ENCODE results near the gene MRPL11. TPM values are rescaled to one million over a fixed set of nuclear protein-coding genes. Genes with fewer than 3 reads are reported as not detected.
A peak's percentile ranks its signal among the peaks of the same experiment; 100 is the strongest.

The MRPL11 gene
- total RNA-seq, 1 donor = 40.0 TPM

GRCh38 chr11:66418168-66418985 lies 20.3 kb downstream of the MRPL11 start:
- peak; percentile 95 for DNase-seq (ENCODE audit: low read depth)
- no peak overlapping the region for H3K4me3 ChIP-seq (ENCODE audit: low read depth, low read length)

GRCh38 chr11:66417000-66417399 lies 21.6 kb downstream of the MRPL11 start:
- TF ChIP-seq, protein P1, sequence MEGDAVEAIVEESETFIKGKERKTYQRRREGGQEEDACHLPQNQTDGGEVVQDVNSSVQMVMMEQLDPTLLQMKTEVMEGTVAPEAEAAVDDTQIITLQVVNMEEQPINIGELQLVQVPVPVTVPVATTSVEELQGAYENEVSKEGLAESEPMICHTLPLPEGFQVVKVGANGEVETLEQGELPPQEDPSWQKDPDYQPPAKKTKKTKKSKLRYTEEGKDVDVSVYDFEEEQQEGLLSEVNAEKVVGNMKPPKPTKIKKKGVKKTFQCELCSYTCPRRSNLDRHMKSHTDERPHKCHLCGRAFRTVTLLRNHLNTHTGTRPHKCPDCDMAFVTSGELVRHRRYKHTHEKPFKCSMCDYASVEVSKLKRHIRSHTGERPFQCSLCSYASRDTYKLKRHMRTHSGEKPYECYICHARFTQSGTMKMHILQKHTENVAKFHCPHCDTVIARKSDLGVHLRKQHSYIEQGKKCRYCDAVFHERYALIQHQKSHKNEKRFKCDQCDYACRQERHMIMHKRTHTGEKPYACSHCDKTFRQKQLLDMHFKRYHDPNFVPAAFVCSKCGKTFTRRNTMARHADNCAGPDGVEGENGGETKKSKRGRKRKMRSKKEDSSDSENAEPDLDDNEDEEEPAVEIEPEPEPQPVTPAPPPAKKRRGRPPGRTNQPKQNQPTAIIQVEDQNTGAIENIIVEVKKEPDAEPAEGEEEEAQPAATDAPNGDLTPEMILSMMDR (IDR thresholded peaks at IDR 0.05; ENCODE audit: insufficient read depth, low read length) = no peak
- H3K4me3 ChIP-seq (ENCODE audit: low read depth, low read length) = no peak overlapping the region
- no peak for DNase-seq (ENCODE audit: low read depth)

More at GRCh38 chr11:66418168-66418985, 20.3 kb downstream of the MRPL11 start:
- TF ChIP-seq, protein P1 (IDR thresholded peaks at IDR 0.05; ENCODE audit: insufficient read depth, low read length) = peak; percentile 69

DNA sequence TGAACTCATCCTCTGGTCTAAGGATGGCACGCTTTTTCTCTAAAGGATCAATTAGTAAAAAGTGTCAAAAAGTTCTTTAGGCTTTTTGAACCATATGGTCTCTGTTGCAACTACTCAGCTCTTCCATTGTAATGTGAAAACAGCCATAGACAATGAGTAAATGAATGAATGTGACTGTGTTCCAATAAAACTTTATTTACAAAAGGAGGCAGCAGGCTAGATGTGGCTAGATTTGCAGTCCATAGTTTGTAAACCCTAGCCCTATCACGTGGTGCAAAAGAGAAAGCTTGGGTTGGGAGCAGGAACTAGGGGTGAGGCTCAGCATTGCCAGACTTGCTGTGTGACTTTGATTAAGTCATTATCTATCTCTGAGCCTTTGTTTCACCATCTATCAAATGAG lies 23.2 kb downstream of the MRPL11 start:
- no peak for DNase-seq (ENCODE audit: low read depth)
- no peak overlapping the region for H3K4me3 ChIP-seq (ENCODE audit: low read depth, low read length)
- TF ChIP-seq, protein P1 (IDR thresholded peaks at IDR 0.05; ENCODE audit: insufficient read depth, low read length) = no peak

DNA sequence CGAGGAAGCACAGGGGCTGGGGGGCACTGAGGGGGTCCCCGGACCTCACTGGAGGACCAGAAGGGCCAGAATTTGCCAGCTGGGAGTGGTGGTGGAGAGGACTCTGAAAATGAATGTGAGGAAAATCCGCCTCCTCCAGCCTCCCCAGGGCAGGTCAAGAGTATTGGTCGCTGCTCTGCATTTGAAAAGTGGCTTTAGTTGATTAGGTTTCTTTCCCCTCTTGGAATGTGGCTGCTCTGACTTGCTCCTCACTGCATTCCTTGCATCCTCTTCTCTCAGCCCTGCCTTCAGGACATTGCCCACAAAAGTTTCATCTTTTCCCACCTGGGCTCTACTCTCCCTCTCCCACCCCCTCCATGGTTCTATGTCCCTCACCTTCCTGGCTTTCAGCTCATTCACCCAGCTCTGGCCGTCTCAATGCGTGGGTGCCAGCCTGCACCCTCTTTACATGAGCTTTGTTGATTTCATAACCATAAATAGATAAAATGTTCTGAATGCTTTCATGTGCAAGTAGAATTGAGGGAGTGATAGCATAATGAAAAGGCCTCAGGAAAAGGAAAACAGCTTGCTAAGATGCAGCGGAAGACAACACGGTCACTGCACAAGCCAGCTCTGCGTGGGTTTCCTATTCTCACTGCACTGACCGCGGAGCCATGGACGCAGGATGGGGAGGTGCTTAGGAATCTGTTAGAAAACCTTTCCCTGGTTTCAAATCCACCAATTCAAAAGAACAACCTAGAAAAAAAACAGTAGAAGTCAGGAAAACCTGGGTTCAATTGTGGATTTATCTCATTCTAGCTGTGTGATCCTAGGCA lies 24.3 kb downstream of the MRPL11 start:
- TF ChIP-seq, protein P1 (IDR thresholded peaks at IDR 0.05; ENCODE audit: insufficient read depth, low read length) = no peak
- DNase-seq (ENCODE audit: low read depth) = no peak

DNA sequence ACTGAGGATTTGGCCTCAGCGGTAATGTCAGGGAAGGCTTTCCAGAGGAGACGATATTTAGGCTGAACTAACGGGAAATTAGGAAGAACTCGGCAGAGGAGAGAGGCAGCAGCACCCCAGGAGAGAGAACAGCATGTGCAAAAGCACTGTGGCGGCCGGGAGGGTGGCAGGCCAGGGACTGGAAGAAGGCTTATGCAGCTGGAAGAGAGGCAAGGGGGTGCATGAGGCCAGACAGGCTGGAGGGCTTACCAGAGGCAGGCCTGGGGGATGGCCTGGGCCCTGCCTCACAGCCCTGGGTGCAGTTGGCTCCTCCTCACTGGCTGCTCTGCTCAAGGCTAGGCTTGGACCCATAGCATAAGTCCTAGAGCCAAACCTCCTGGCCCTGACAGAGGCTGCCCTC lies 25.5 kb downstream of the MRPL11 start:
- H3K4me3 ChIP-seq (ENCODE audit: low read depth, low read length) = no peak overlapping the region
- TF ChIP-seq, protein P1 (IDR thresholded peaks at IDR 0.05; ENCODE audit: insufficient read depth, low read length) = no peak
- no peak for DNase-seq (ENCODE audit: low read depth)

More for the DNA sequence above, 24.3 kb downstream of the MRPL11 start:
- no peak overlapping the region for H3K4me3 ChIP-seq (ENCODE audit: low read depth, low read length)

DNA sequence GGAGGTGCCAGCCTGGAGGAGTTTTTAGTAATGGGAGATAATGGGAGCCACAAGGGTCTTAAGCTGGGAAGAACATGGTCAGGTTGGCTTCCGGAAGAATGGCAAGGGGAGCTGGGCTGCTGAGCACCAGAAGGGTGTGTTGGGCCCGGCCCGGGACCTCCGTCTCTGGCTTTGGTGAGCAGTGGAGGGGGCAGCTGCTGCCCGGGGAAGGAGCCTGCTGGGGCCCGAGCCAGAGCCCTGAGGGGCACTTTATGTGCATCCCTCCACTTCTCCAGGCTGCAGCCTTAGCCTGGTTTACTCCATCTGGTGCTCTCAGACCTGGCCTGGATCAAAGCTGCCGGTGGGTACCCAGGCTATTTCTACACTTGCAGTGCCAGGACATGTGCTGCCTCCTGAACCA lies 26.5 kb downstream of the MRPL11 start:
- no peak for DNase-seq (ENCODE audit: low read depth)
- no peak overlapping the region for H3K4me3 ChIP-seq (ENCODE audit: low read depth, low read length)
- TF ChIP-seq, protein P1 (IDR thresholded peaks at IDR 0.05; ENCODE audit: insufficient read depth, low read length) = no peak
